ENCODE measurements around the gene P2RX6.

- TF ChIP-seq POLR2AphosphoS5 (IDR thresholded peaks at IDR 0.05) (no peak), POLR2A (IDR thresholded peaks at IDR 0.05) (no peak)
- TF ChIP-seq, protein P1, sequence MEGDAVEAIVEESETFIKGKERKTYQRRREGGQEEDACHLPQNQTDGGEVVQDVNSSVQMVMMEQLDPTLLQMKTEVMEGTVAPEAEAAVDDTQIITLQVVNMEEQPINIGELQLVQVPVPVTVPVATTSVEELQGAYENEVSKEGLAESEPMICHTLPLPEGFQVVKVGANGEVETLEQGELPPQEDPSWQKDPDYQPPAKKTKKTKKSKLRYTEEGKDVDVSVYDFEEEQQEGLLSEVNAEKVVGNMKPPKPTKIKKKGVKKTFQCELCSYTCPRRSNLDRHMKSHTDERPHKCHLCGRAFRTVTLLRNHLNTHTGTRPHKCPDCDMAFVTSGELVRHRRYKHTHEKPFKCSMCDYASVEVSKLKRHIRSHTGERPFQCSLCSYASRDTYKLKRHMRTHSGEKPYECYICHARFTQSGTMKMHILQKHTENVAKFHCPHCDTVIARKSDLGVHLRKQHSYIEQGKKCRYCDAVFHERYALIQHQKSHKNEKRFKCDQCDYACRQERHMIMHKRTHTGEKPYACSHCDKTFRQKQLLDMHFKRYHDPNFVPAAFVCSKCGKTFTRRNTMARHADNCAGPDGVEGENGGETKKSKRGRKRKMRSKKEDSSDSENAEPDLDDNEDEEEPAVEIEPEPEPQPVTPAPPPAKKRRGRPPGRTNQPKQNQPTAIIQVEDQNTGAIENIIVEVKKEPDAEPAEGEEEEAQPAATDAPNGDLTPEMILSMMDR (IDR thresholded peaks at IDR 0.05), result no peak
Observed at GRCh38 chr22:20994902-20995241, 20.1 kb upstream of the P2RX6 start.
